ENCODE results near the gene PHF21A. TPM values are rescaled to one million over a fixed set of nuclear protein-coding genes. Genes with fewer than 3 reads are reported as not detected.

The PHF21A gene
- polyA plus RNA-seq, 3 donors, result 6.2 to 95.2 (median 14.0) TPM

GRCh38 chr11:46160100-46160499, 38.8 kb upstream of the PHF21A start:
- Mint-ChIP-seq H3K9me3 (peaks cover 0 to 3% (median 0%) of the 10 kb centered on the region in 7 donors), H3K27ac (no peak overlapping the region), H3K4me1 (no peaks in the 10 kb centered on the region), H3K4me3 (no peak overlapping the region), H3K36me3 (no peaks in the 10 kb centered on the region), H3K27me3 (ENCODE audit: low read depth in 3 of 3) (peaks cover 11 to 29% (median 26%) of the 10 kb centered on the region in 3 donors)
- H3K4me1 ChIP-seq (ENCODE audit: control insufficient read depth in 1 of 2, insufficient read depth in 2 of 2, low read length in 2 of 2), result no peaks in the 10 kb centered on the region
- H4K20me1 ChIP-seq (ENCODE audit: insufficient read depth, low read length), result no peaks in the 10 kb centered on the region
- no peak overlapping the region for H3K27ac ChIP-seq (ENCODE audit: low read depth in 1 of 2, low read length in 2 of 2)
- no peak overlapping the region for H3K4me2 ChIP-seq (replicated peaks; ENCODE audit: extremely low read depth, low read length, poor library complexity, severe bottlenecking)
- no peak for DNase-seq
- H3K4me3 ChIP-seq (replicated peaks in 1 of 3; ENCODE audit: low read depth in 2 of 3, low read length in 3 of 3), result no peak overlapping the region
- H2AFZ ChIP-seq (ENCODE audit: insufficient read depth, low read depth, low read length, poor library complexity, severe bottlenecking), result no peak overlapping the region
- H3K9me3 ChIP-seq (replicated peaks in 1 of 2; ENCODE audit: control insufficient read depth in 1 of 2, insufficient read depth in 1 of 2, low read length in 2 of 2), result no peaks in the 10 kb centered on the region
- no peak for TF ChIP-seq CTCF (IDR thresholded peaks at IDR 0.05)
- no peak overlapping the region for H3K9ac ChIP-seq (ENCODE audit: insufficient read depth, low read length, poor library complexity, severe bottlenecking)
- no peaks in the 10 kb centered on the region for H3K36me3 ChIP-seq (replicated peaks in 1 of 2; ENCODE audit: control insufficient read depth in 1 of 2, insufficient read depth in 2 of 2, low read length in 2 of 2)
- H3K27me3 ChIP-seq (ENCODE audit: control insufficient read depth in 2 of 2, insufficient read depth in 2 of 2, low read length in 2 of 2), result peaks cover 0 to 4% of the 10 kb centered on the region in 2 donors
- intact Hi-C loops (cut with micrococcal nuclease), result no loop called here
- 62% methylated on average over 3 of the region's 3 CpGs for WGBS (ENCODE audit: insufficient coverage)
- no peaks in the 10 kb centered on the region for H3K79me2 ChIP-seq (ENCODE audit: insufficient read depth, low read length)

- H3K9me3 ChIP-seq (replicated peaks in 1 of 2; ENCODE audit: control insufficient read depth in 1 of 2, insufficient read depth in 1 of 2, low read length in 2 of 2), result no peaks in the 10 kb centered on the region
- no peak overlapping the region for H3K4me2 ChIP-seq (replicated peaks; ENCODE audit: extremely low read depth, low read length, poor library complexity, severe bottlenecking)
- no peaks in the 10 kb centered on the region for H3K36me3 ChIP-seq (replicated peaks in 1 of 2; ENCODE audit: control insufficient read depth in 1 of 2, insufficient read depth in 2 of 2, low read length in 2 of 2)
- no CpG with 5 or more reads among the region's 2 CpGs for WGBS (ENCODE audit: insufficient coverage)
- Mint-ChIP-seq H3K4me3 (no peak overlapping the region), H3K9me3 (peaks cover 0 to 3% (median 0%) of the 10 kb centered on the region in 7 donors), H3K36me3 (no peaks in the 10 kb centered on the region), H3K4me1 (no peaks in the 10 kb centered on the region), H3K27me3 (ENCODE audit: low read depth in 3 of 3) (peaks cover 11 to 29% (median 22%) of the 10 kb centered on the region in 3 donors), H3K27ac (no peak overlapping the region)
- intact Hi-C loops (cut with micrococcal nuclease), result no loop called here
- no peak for DNase-seq
- no peak for TF ChIP-seq CTCF (IDR thresholded peaks at IDR 0.05)
- H3K27ac ChIP-seq (ENCODE audit: low read depth in 1 of 2, low read length in 2 of 2), result no peak overlapping the region
- no peaks in the 10 kb centered on the region for H3K79me2 ChIP-seq (ENCODE audit: insufficient read depth, low read length)
- no peak overlapping the region for H3K9ac ChIP-seq (ENCODE audit: insufficient read depth, low read length, poor library complexity, severe bottlenecking)
- H3K27me3 ChIP-seq (ENCODE audit: control insufficient read depth in 2 of 2, insufficient read depth in 2 of 2, low read length in 2 of 2), result peaks cover 0 to 4% of the 10 kb centered on the region in 2 donors
- no peaks in the 10 kb centered on the region for H3K4me1 ChIP-seq (ENCODE audit: control insufficient read depth in 1 of 2, insufficient read depth in 2 of 2, low read length in 2 of 2)
- H4K20me1 ChIP-seq (ENCODE audit: insufficient read depth, low read length), result no peaks in the 10 kb centered on the region
- no peak overlapping the region for H2AFZ ChIP-seq (ENCODE audit: insufficient read depth, low read depth, low read length, poor library complexity, severe bottlenecking)
- H3K4me3 ChIP-seq (replicated peaks in 1 of 3; ENCODE audit: low read depth in 2 of 3, low read length in 3 of 3), result no peak overlapping the region
Measured at GRCh38 chr11:46159680-46160079, 38.4 kb upstream of the PHF21A start.

Data from CD14-positive monocyte (primary cell).